IMR-90 (cell line): ENCODE measurements around the gene ITFG2. TPM values are rescaled to one million over a fixed set of nuclear protein-coding genes. Genes with fewer than 3 reads are reported as not detected.

Experiments
- ATAC-seq: fragments of 200-7000 bp; cut with Tn5 transposase; 2 replicates; pipeline ENCODE4 v1.9.1; 2020; ENCODE audit warnings: low read depth, mild to moderate bottlenecking, moderate library complexity
- BruUV-seq: library from RNA; stranded (reverse); fragments of 400-500 nt; replicated peaks from 2 replicates; lab custom pipeline; 2021; lab: Mats Ljungman, UMichigan
- CTCF ChIA-PET: fragments of 300-600 bp; formaldehyde crosslinking; extraction: SDS; loops from one replicate; lab custom pipeline; 2021; ENCODE audit warnings: antibody characterized with exemption; lab: Yijun Ruan, JAX
- POLR2A ChIA-PET: fragments of 300-600 bp; sonication (Branson Sonifier 250); formaldehyde crosslinking; loops from one replicate; lab custom pipeline; 2022; ENCODE audit warnings: antibody characterized with exemption; ENCODE audit not compliant: unreplicated experiment; lab: Charles Lee
- DNase-seq: peaks from one replicate; pipeline ENCODE4 v3.0.0; 2013
- H2AFZ ChIP-seq: replicated peaks from 2 replicates; pipeline ENCODE3; 2013; ENCODE audit warnings: low read length, mild to moderate bottlenecking; ENCODE audit not compliant: poor library complexity
- H2AK5ac ChIP-seq: 2 replicates; pipeline ENCODE4 v1.6.1; 2013; ENCODE audit warnings: low read depth, low read length, inconsistent platforms
- H2AK9ac ChIP-seq: replicated peaks from 2 replicates; pipeline ENCODE3; 2013; ENCODE audit warnings: mild to moderate bottlenecking, low read depth, low read length, moderate library complexity; ENCODE audit not compliant: poor library complexity
- H2BK120ac ChIP-seq: 2 replicates; pipeline ENCODE4 v1.6.1; 2013; ENCODE audit warnings: low read depth, low read length, inconsistent platforms
- H2BK15ac ChIP-seq: 3 replicates; pipeline ENCODE4 v1.6.1; 2013; ENCODE audit warnings: low read depth, low read length, inconsistent platforms
- H2BK20ac ChIP-seq: 2 replicates; pipeline ENCODE4 v1.6.1; 2013; ENCODE audit warnings: low read depth, mild to moderate bottlenecking, inconsistent platforms, low read length, moderate library complexity
- H2BK5ac ChIP-seq: 2 replicates; pipeline ENCODE4 v1.6.1; 2013; ENCODE audit warnings: mild to moderate bottlenecking, low read depth, low read length, inconsistent platforms; ENCODE audit not compliant: poor library complexity, severe bottlenecking
- H3K14ac ChIP-seq: replicated peaks from 2 replicates; pipeline ENCODE4 v1.6.1; 2013; ENCODE audit warnings: low read depth, low read length, inconsistent platforms
- H3K18ac ChIP-seq: 2 replicates; pipeline ENCODE4 v1.6.1; 2013; ENCODE audit warnings: low read depth, low read length, control low read depth
- H3K23ac ChIP-seq: 2 replicates; pipeline ENCODE4 v1.6.1; 2013; ENCODE audit warnings: low read depth, low read length, inconsistent platforms
- H3K27ac ChIP-seq: 2 replicates; pipeline ENCODE4 v1.5.1; 2013; ENCODE audit warnings: mild to moderate bottlenecking, control low read depth, low read length; ENCODE audit not compliant: insufficient read depth
- H3K27me3 ChIP-seq: 2 replicates; pipeline ENCODE4 v1.6.1; 2013; ENCODE audit warnings: low read length; ENCODE audit not compliant: control insufficient read depth, insufficient read depth
- H3K36me3 ChIP-seq: 2 replicates; pipeline ENCODE4 v1.6.1; 2013; ENCODE audit warnings: low read length, mixed read lengths; ENCODE audit not compliant: control insufficient read depth, insufficient read depth
- H3K4ac ChIP-seq: 2 replicates; pipeline ENCODE4 v1.6.1; 2013; ENCODE audit warnings: low read depth, low read length, inconsistent platforms
- H3K4me1 ChIP-seq: 2 replicates; pipeline ENCODE4 v1.6.1; 2013; ENCODE audit warnings: low read length, mixed read lengths; ENCODE audit not compliant: control insufficient read depth, insufficient read depth
- H3K4me2 ChIP-seq: 2 replicates; pipeline ENCODE4 v1.6.1; 2013; ENCODE audit warnings: low read depth, mild to moderate bottlenecking, control low read depth, low read length, moderate library complexity
- H3K4me3 ChIP-seq: 2 replicates; pipeline ENCODE4 v1.5.1; 2013; ENCODE audit warnings: low read depth, mild to moderate bottlenecking, control low read depth, low read length, moderate library complexity; ENCODE audit not compliant: insufficient read depth
- H3K56ac ChIP-seq: 2 replicates; pipeline ENCODE4 v1.6.1; 2013; ENCODE audit warnings: low read length, inconsistent platforms; ENCODE audit not compliant: insufficient read depth; ENCODE audit errors: extremely low read depth
- H3K79me1 ChIP-seq, 2 experiments: 2 replicates each; pipeline ENCODE4 v1.6.1; 2013; ENCODE audit warnings: low read length in 2 of 2, inconsistent platforms in 1 of 2, low read depth in 1 of 2
- H3K9ac ChIP-seq: 2 replicates; pipeline ENCODE4 v1.6.1; 2013; ENCODE audit warnings: low read depth, low read length, control low read depth
- H3K9me1 ChIP-seq: 2 replicates; pipeline ENCODE4 v1.6.1; 2013; ENCODE audit warnings: low read length, inconsistent platforms; ENCODE audit not compliant: insufficient read depth
- H3K9me3 ChIP-seq: 2 replicates; pipeline ENCODE4 v1.6.1; 2013; ENCODE audit warnings: low read length; ENCODE audit not compliant: control insufficient read depth, insufficient read depth
- H4K20me1 ChIP-seq: 2 replicates; pipeline ENCODE4 v1.6.1; 2013; ENCODE audit warnings: low read length, inconsistent platforms; ENCODE audit not compliant: insufficient read depth
- H4K5ac ChIP-seq: 2 replicates; pipeline ENCODE4 v1.6.1; 2013; ENCODE audit warnings: mild to moderate bottlenecking, low read depth, low read length, control low read depth
- H4K8ac ChIP-seq, 2 experiments: 2 replicates each; pipeline ENCODE4 v1.6.1; 2013; ENCODE audit warnings: low read depth in 2 of 2, low read length in 2 of 2, control low read depth in 1 of 2, inconsistent platforms in 1 of 2
- H4K91ac ChIP-seq: 2 replicates; pipeline ENCODE4 v1.6.1; 2013; ENCODE audit warnings: low read depth, low read length, inconsistent platforms; ENCODE audit not compliant: insufficient read depth
- BHLHE40 ChIP-seq: fragments of 150-350 bp; IDR thresholded peaks from 2 replicates; pipeline ENCODE4 v1.6.1; 2016; ENCODE audit warnings: mild to moderate bottlenecking, low read depth, low read length
- CTCF ChIP-seq: conservative IDR thresholded peaks from 2 replicates; pipeline ENCODE4 v1.5.1; 2012; ENCODE audit warnings: mild to moderate bottlenecking, low read depth, low read length, improper control_type of control experiment
- FOS ChIP-seq: fragments of 150-350 bp; IDR thresholded peaks from 2 replicates; pipeline ENCODE4 v1.6.1; 2016; ENCODE audit warnings: low read depth, low read length
- MAFK ChIP-seq: IDR thresholded peaks from 2 replicates; pipeline ENCODE4 v1.6.1; 2012; ENCODE audit warnings: low read depth, low read length, improper control_type of control experiment
- MAZ ChIP-seq: IDR thresholded peaks from 2 replicates; pipeline ENCODE4 v1.6.1; 2012; ENCODE audit warnings: low read depth, mild to moderate bottlenecking, low read length, improper control_type of control experiment, moderate library complexity, borderline replicate concordance
- MXI1 ChIP-seq: IDR thresholded peaks from 2 replicates; pipeline ENCODE4 v1.6.1; 2012; ENCODE audit warnings: low read depth, mild to moderate bottlenecking, low read length, moderate library complexity, borderline replicate concordance
- NFE2L2 ChIP-seq: fragments of 150-350 bp; IDR thresholded peaks from 2 replicates; pipeline ENCODE4 v1.6.1; 2016; ENCODE audit warnings: low read depth, mild to moderate bottlenecking, low read length
- POLR2A ChIP-seq: IDR thresholded peaks from 2 replicates; pipeline ENCODE4 v1.6.1; 2012; ENCODE audit warnings: mild to moderate bottlenecking, low read depth, low read length
- RFX5 ChIP-seq: IDR thresholded peaks from 2 replicates; pipeline ENCODE4 v1.8.0; 2012; ENCODE audit warnings: low read depth, mild to moderate bottlenecking, low read length, moderate library complexity
- SMC3 ChIP-seq: fragments of 150-350 bp; IDR thresholded peaks from 2 replicates; pipeline ENCODE4 v1.6.1; 2016; ENCODE audit warnings: low read depth, mild to moderate bottlenecking, antibody characterized with exemption, low read length, moderate library complexity
- WGBS, 2 experiments: methylation state at CpG; one replicate each; pipeline versions ENCODE4 v1.1.5 to v1.1.7; 2013; ENCODE audit warnings: missing lambda C conversion rate in 2 of 2; ENCODE audit not compliant: insufficient read length in 1 of 2; ENCODE audit errors: extremely low coverage in 2 of 2; 5-methylcytosine and 5-hydroxymethylcytosine counted together
- dilution Hi-C: fragments of 300-500 bp; cut with HindIII; formaldehyde crosslinking; loops from one replicate; pipeline ENCODE4 v1.14.3; 2018; ENCODE audit warnings: low sequenced_read_pairs; ENCODE audit not compliant: unreplicated experiment
- in situ Hi-C: fragments of 300-500 bp; cut with MboI; formaldehyde crosslinking; loops from 3 replicates; pipeline ENCODE4 v1.14.3; 2019; ENCODE audit warnings: low sequenced_read_pairs, inconsistent platforms, mixed read lengths
- intact Hi-C: fragments of 100-400 bp; cut with micrococcal nuclease; formaldehyde crosslinking; loops from 2 replicates; pipeline ENCODE4 v1.10.0; 2022
- polyA plus RNA-seq, 3 experiments: library from polyadenylated mRNA; depleted of rRNA; stranded (reverse); fragments of >200 nt; gene quantifications; 2 replicates each; pipeline ENCODE4 v1.2.3, GENCODE V29; 2012; ENCODE audit warnings: low replicate concordance in 1 of 3
- total RNA-seq: library from RNA; depleted of rRNA; stranded (reverse); fragments of >200 nt; gene quantifications from 2 replicates; pipeline ENCODE4 v1.2.3, GENCODE V29; 2012
- TF ChIP-seq, protein P1 (sequence below): fragments of 150-350 bp; IDR thresholded peaks from 2 replicates; pipeline ENCODE4 v1.6.1; 2017; ENCODE audit warnings: mild to moderate bottlenecking, antibody characterized with exemption, low read length, low read depth
- TF ChIP-seq, protein P2 (sequence below): fragments of 150-350 bp; IDR thresholded peaks from 2 replicates; pipeline ENCODE4 v1.6.1; 2016; ENCODE audit warnings: low read depth, mild to moderate bottlenecking, low read length, moderate library complexity, borderline replicate concordance

ITFG2 gene
- total and polyA plus RNA-seq, 2 of the 4 experiments (the other 2 are of a cell fraction) = 20.3 to 25.5 TPM

DNA sequence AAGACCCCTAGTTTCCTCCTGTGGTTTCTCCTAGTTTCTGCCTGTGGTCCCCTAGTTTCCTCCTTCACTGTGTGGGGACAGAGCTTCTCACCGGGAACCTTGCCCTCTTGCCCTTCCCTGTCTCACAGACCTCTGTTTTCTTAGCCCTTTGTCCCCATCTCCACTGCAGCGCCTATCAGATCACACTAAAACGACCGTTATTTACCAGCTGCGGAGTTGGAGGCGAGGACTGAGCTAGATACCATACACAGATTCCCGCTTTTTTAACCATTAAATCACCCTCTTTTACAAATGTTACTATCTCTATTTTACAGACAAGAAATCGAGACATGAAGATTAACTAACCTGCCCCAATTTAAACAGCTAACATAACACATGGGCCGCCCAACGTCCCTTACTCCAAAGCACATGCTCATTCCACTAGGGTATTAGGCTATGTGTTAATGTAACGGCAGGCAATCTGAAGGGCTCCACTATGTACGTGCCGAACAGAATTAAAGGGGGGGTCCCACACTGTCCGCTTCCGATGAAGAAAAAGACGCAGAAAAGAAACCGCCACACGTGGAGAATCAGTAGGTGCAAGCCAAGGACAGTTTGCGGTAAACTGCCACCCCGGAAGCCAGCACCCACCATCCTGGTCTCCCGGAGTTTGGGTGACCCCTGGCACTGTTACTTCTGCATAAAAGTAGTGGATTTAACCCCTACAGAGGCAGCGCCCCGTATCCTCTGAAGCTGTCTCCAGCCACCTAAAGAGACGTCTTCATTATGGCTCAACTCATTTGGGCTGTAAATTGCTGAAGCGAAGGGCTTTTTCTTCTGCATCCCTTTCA lies 19.6 kb upstream of the ITFG2 start (continued):
- TF ChIP-seq MXI1 = no peak

DNA sequence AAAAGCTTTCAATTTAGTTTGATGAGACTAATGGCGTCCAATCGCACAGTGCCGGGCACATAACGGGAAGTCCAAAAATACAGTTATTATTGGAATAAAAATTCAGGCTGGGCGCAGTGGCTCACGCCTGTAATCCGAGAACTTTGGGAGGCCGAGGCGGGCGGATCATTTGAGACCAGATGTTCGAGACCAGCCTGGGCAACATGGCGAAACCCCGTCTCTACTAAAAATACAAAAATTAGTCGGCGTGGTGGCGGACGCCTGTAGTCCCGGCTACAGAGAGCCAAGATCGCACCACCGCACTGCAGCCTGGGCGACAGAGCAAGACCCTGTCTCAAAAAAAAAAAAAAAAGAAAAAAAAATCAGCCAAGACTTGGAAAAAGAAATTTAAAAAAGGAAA lies 18.9 kb upstream of the ITFG2 start:
- Histone ChIP-seq H4K20me1 (peaks cover 18% of the 10 kb centered on the region; the same call in 1 of the 2 replicates), H3K14ac (no peak overlapping the region), H2AK9ac (no peak overlapping the region), H3K18ac (no peak overlapping the region), H2BK20ac (no peak overlapping the region), H4K91ac (no peak overlapping the region), H3K56ac (no peak overlapping the region), H2BK5ac (no peak overlapping the region), H2AK5ac (no peak overlapping the region), H3K23ac (no peak overlapping the region), H2AFZ (no peak overlapping the region), H3K36me3 (peaks cover 10% of the 10 kb centered on the region), H4K8ac (no peak overlapping the region), H2BK120ac (no peak overlapping the region), H3K9me3 (no peaks in the 10 kb centered on the region), H3K9me1 (peaks cover 8% of the 10 kb centered on the region; the same call in 1 of the 2 replicates), H3K27me3 (peaks cover 3% of the 10 kb centered on the region), H3K4ac (no peak overlapping the region), H3K27ac (no peak overlapping the region), H3K4me2 (no peak overlapping the region), H2BK15ac (no peak overlapping the region), H3K4me1 (peaks cover 4% of the 10 kb centered on the region; the same call in 1 of the 2 replicates), H3K79me1 (peaks cover 26 to 29% of the 10 kb centered on the region in 2 experiments), H4K5ac (no peak overlapping the region), H3K9ac (no peak overlapping the region), H3K4me3 (no peak overlapping the region)
- DNase-seq (no peak), ATAC-seq (no peak)
- no TSS peak for BruUV-seq
- WGBS, 2 experiments = 100% methylated on average over 3 of the region's 21 CpGs; no CpG with 5 or more reads in 1 of the 2 experiments
- ChIA-PET POLR2A (no interaction called here), CTCF (no interaction called here)
- dilution Hi-C loops = no loop called here
- intact Hi-C loops = no loop called here
- in situ Hi-C loops = no loop called here
- no peak for TF ChIP-seq MAFK
- no peak for TF ChIP-seq BHLHE40
- no peak for TF ChIP-seq MAZ
- TF ChIP-seq, protein P1, sequence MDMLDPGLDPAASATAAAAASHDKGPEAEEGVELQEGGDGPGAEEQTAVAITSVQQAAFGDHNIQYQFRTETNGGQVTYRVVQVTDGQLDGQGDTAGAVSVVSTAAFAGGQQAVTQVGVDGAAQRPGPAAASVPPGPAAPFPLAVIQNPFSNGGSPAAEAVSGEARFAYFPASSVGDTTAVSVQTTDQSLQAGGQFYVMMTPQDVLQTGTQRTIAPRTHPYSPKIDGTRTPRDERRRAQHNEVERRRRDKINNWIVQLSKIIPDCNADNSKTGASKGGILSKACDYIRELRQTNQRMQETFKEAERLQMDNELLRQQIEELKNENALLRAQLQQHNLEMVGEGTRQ = no peak
- TF ChIP-seq, protein P2, sequence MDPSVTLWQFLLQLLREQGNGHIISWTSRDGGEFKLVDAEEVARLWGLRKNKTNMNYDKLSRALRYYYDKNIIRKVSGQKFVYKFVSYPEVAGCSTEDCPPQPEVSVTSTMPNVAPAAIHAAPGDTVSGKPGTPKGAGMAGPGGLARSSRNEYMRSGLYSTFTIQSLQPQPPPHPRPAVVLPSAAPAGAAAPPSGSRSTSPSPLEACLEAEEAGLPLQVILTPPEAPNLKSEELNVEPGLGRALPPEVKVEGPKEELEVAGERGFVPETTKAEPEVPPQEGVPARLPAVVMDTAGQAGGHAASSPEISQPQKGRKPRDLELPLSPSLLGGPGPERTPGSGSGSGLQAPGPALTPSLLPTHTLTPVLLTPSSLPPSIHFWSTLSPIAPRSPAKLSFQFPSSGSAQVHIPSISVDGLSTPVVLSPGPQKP = no peak
- no peak for TF ChIP-seq FOS
- no peak for TF ChIP-seq POLR2A
- no peak for TF ChIP-seq SMC3
- TF ChIP-seq MXI1 = no peak
- TF ChIP-seq CTCF = no peak
- TF ChIP-seq RFX5 = no peak
- TF ChIP-seq NFE2L2 = no peak
